CD14-positive monocyte (primary cell): ENCODE measurements around the gene ZNF335. TPM values are rescaled to one million over a fixed set of nuclear protein-coding genes. Genes with fewer than 3 reads are reported as not detected.
A peak's percentile ranks its signal among the peaks of the same experiment; 100 is the strongest.

Experiments used
- DNase-seq, 3 donors: peaks; one replicate each; pipeline ENCODE4 v3.0.0-alpha.2; 2011 to 2022
- H2AFZ ChIP-seq: 2 replicates; pipeline ENCODE4 v1.6.0; 2012; ENCODE audit warnings: mild to moderate bottlenecking, low read depth, low read length, inconsistent platforms; ENCODE audit not compliant: insufficient read depth, poor library complexity, severe bottlenecking
- H3K27ac ChIP-seq, 2 donors: 1 replicate in 1 of 2; 2 replicates in 1 of 2; pipeline ENCODE4 v1.5.1; 2012 to 2013; ENCODE audit warnings: low read length in 2 of 2, control low read depth in 1 of 2, inconsistent platforms in 1 of 2, low read depth in 1 of 2, mild to moderate bottlenecking in 1 of 2
- H3K27me3 ChIP-seq, 2 donors: one replicate each; pipeline versions ENCODE4 v1.6.0 to v1.6.1; 2011 to 2013; ENCODE audit warnings: low read length in 2 of 2; ENCODE audit not compliant: control insufficient read depth in 2 of 2, insufficient read depth in 2 of 2
- H3K36me3 ChIP-seq, 2 donors: replicated peaks in 1 of 2; 1 replicate in 1 of 2; 2 replicates in 1 of 2; pipeline versions ENCODE4 v1.5.1 to v1.6.1; 2012 to 2013; ENCODE audit warnings: low read length in 2 of 2, control low read depth in 1 of 2, inconsistent platforms in 1 of 2, mild to moderate bottlenecking in 1 of 2; ENCODE audit not compliant: insufficient read depth in 2 of 2, control insufficient read depth in 1 of 2
- H3K4me1 ChIP-seq, 2 donors: 1 replicate in 1 of 2; 2 replicates in 1 of 2; pipeline versions ENCODE4 v1.5.1 to v1.6.1; 2012 to 2013; ENCODE audit warnings: low read length in 2 of 2, control low read depth in 1 of 2, inconsistent platforms in 1 of 2, mild to moderate bottlenecking in 1 of 2, moderate library complexity in 1 of 2; ENCODE audit not compliant: insufficient read depth in 2 of 2, control insufficient read depth in 1 of 2
- H3K4me2 ChIP-seq: replicated peaks from 2 replicates; pipeline ENCODE3; 2012; ENCODE audit warnings: low read length, moderate library complexity, mild to moderate bottlenecking; ENCODE audit not compliant: poor library complexity, severe bottlenecking; ENCODE audit errors: extremely low read depth
- H3K4me3 ChIP-seq, 3 experiments: fragments of 200-600 bp in 1 of 3; sonication (generic) in 1 of 3; replicated peaks in 1 of 3; 1 replicate in 2 of 3; 2 replicates in 1 of 3; pipeline ENCODE4 v1.5.1; 2011 to 2013; ENCODE audit warnings: low read length in 3 of 3, mild to moderate bottlenecking in 3 of 3, control low read depth in 2 of 3, low read depth in 2 of 3, inconsistent platforms in 1 of 3, moderate library complexity in 1 of 3
- H3K79me2 ChIP-seq: 2 replicates; pipeline ENCODE4 v1.6.0; 2012; ENCODE audit warnings: mild to moderate bottlenecking, control low read depth, inconsistent platforms, low read length, moderate library complexity; ENCODE audit not compliant: insufficient read depth
- H3K9ac ChIP-seq: 2 replicates; pipeline ENCODE4 v1.6.0; 2017; ENCODE audit warnings: low read length, mild to moderate bottlenecking; ENCODE audit not compliant: insufficient read depth, poor library complexity, severe bottlenecking
- H3K9me3 ChIP-seq, 2 donors: replicated peaks in 1 of 2; 1 replicate in 1 of 2; 2 replicates in 1 of 2; pipeline versions ENCODE4 v1.5.1 to v1.6.1; 2012 to 2013; ENCODE audit warnings: low read length in 2 of 2, control low read depth in 1 of 2; ENCODE audit not compliant: control insufficient read depth in 1 of 2, insufficient read depth in 1 of 2
- H4K20me1 ChIP-seq: 2 replicates; pipeline ENCODE4 v1.6.0; 2012; ENCODE audit warnings: mild to moderate bottlenecking, low read length, control low read depth, moderate library complexity; ENCODE audit not compliant: insufficient read depth
- H3K27ac Mint-ChIP-seq, 7 donors: one replicate each; pipeline ENCODE4 v1.8.0; 2020; ENCODE audit warnings: mild to moderate bottlenecking in 7 of 7, mixed read lengths in 7 of 7, moderate library complexity in 6 of 7, inconsistent platforms in 2 of 7
- H3K27me3 Mint-ChIP-seq, 3 donors: one replicate each; pipeline ENCODE4 v1.8.0; 2021 to 2022; ENCODE audit warnings: low read depth in 3 of 3, mild to moderate bottlenecking in 3 of 3, mixed read lengths in 3 of 3, moderate library complexity in 3 of 3, inconsistent platforms in 1 of 3
- H3K36me3 Mint-ChIP-seq, 2 donors: one replicate each; pipeline ENCODE4 v1.8.0; 2020; ENCODE audit warnings: mixed read lengths in 2 of 2, inconsistent platforms in 1 of 2, mild to moderate bottlenecking in 1 of 2
- H3K4me1 Mint-ChIP-seq: one replicate; pipeline ENCODE4 v1.8.0; 2020; ENCODE audit warnings: mild to moderate bottlenecking, mixed read lengths
- H3K4me3 Mint-ChIP-seq, 2 donors: one replicate each; pipeline ENCODE4 v1.8.0; 2020; ENCODE audit warnings: mild to moderate bottlenecking in 2 of 2, mixed read lengths in 2 of 2, moderate library complexity in 1 of 2
- H3K9me3 Mint-ChIP-seq, 7 donors: one replicate each; pipeline ENCODE4 v1.8.0; 2020 to 2022; ENCODE audit warnings: mixed read lengths in 7 of 7, mild to moderate bottlenecking in 6 of 7, moderate library complexity in 6 of 7, inconsistent platforms in 2 of 7
- WGBS: methylation state at CpG from one replicate; pipeline ENCODE4 v1.1.5; 2013; ENCODE audit warnings: missing lambda C conversion rate; ENCODE audit not compliant: insufficient coverage; 5-methylcytosine and 5-hydroxymethylcytosine counted together
- intact Hi-C, 2 donors: fragments of 100-400 bp; cut with micrococcal nuclease; formaldehyde crosslinking; loops; one replicate each; pipeline versions ENCODE4 v1.15.0 to v1.15.1; 2023
- polyA plus RNA-seq, 3 donors: library from polyadenylated mRNA; depleted of rRNA in 1 of 3; unstranded in 2 of 3; stranded (reverse) in 1 of 3; fragments of 300-500 nt in 2 of 3; fragments of >200 nt in 1 of 3; fragmentation: Illumina TruSeq in 2 of 3; gene quantifications; 1 replicate in 2 of 3; 2 replicates in 1 of 3; pipeline ENCODE4 v1.2.3, GENCODE V29; 2012 to 2021
- TF ChIP-seq, protein P1 (sequence below): fragments of 200-600 bp; IDR thresholded peaks from one replicate; pipeline ENCODE4 v1.8.0; 2022; ENCODE audit warnings: antibody characterized with exemption, mild to moderate bottlenecking

ZNF335 gene
- polyA plus RNA-seq, 3 donors, result 2.7 to 39.6 (median 3.1) TPM

GRCh38 chr20:45934586-45935415 lies 37.2 kb downstream of the ZNF335 start, which contains the start of gene PCIF1:
TSS of gene PCIF1 (plus strand) at chr20:45934683. CDS start at chr20:45939000, 4,317 bp downstream.
- peak within 1 kb of the TSS; percentile 94 for H2AFZ ChIP-seq
- Mint-ChIP-seq H3K9me3 (peaks cover 0 to 2% (median 0%) of the 10 kb centered on the region in 7 donors), H3K27ac (peak within 1 kb of the TSS; percentile 96 to 99 (median 97)), H3K4me1 (peaks cover 15% of the 10 kb centered on the region), H3K4me3 (peak within 1 kb of the TSS; percentile 96 to 99), H3K36me3 (peaks cover 27 to 41% of the 10 kb centered on the region in 2 donors), H3K27me3 (no peaks in the 10 kb centered on the region)
- H3K27me3 ChIP-seq, result no peaks in the 10 kb centered on the region
- H3K36me3 ChIP-seq, result peaks cover 28 to 31% of the 10 kb centered on the region in 2 donors
- H4K20me1 ChIP-seq, result peaks cover 36% of the 10 kb centered on the region
- peak within 1 kb of the TSS; percentile 96 for H3K4me2 ChIP-seq
- DNase-seq, result peak; percentile 97 to 98 (median 97)
- peak within 1 kb of the TSS; percentile 95 for H3K27ac ChIP-seq
- no peaks in the 10 kb centered on the region for H3K9me3 ChIP-seq
- H3K4me1 ChIP-seq, result peaks cover 16 to 21% of the 10 kb centered on the region in 2 donors
- peaks cover 57% of the 10 kb centered on the region for H3K79me2 ChIP-seq
- intact Hi-C loops, result loop anchor here (1.0 to 10.0 kb wide), 8 partner anchors 24 to 130 kb away; partner anchors contain the start of genes ZNF335 (in 2 of the 2), CTSA (in 1 of the 2), NEURL2 (in 1 of the 2) and SPATA25 (in 1 of the 2)
- peak within 1 kb of the TSS; percentile 99 for H3K9ac ChIP-seq
- WGBS, result under 1% methylated on average over 62 of the region's 102 CpGs
- peak within 1 kb of the TSS; percentile 98 to 100 (median 98) for H3K4me3 ChIP-seq
- TF ChIP-seq, protein P1, sequence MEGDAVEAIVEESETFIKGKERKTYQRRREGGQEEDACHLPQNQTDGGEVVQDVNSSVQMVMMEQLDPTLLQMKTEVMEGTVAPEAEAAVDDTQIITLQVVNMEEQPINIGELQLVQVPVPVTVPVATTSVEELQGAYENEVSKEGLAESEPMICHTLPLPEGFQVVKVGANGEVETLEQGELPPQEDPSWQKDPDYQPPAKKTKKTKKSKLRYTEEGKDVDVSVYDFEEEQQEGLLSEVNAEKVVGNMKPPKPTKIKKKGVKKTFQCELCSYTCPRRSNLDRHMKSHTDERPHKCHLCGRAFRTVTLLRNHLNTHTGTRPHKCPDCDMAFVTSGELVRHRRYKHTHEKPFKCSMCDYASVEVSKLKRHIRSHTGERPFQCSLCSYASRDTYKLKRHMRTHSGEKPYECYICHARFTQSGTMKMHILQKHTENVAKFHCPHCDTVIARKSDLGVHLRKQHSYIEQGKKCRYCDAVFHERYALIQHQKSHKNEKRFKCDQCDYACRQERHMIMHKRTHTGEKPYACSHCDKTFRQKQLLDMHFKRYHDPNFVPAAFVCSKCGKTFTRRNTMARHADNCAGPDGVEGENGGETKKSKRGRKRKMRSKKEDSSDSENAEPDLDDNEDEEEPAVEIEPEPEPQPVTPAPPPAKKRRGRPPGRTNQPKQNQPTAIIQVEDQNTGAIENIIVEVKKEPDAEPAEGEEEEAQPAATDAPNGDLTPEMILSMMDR, result no peak

- peak; percentile 34 to 49 (median 37) for DNase-seq
- H3K4me2 ChIP-seq, result peak overlapping the region; percentile 96
- H3K79me2 ChIP-seq, result peaks cover 57% of the 10 kb centered on the region
- peak overlapping the region; percentile 95 for H3K27ac ChIP-seq
- H3K9me3 Mint-ChIP-seq, result peaks cover 0 to 2% (median 0%) of the 10 kb centered on the region in 7 donors
- under 1% methylated on average over 31 of the region's 34 CpGs for WGBS
- no peaks in the 10 kb centered on the region for H3K27me3 ChIP-seq
- peak overlapping the region; percentile 96 to 99 (median 96) for H3K27ac Mint-ChIP-seq
- intact Hi-C loops, result loop anchor here (1.0 to 10.0 kb wide), 8 partner anchors 23 to 129 kb away; partner anchors contain the start of genes ZNF335 (in 2 of the 2), CTSA (in 1 of the 2), NEURL2 (in 1 of the 2) and SPATA25 (in 1 of the 2)
- no peaks in the 10 kb centered on the region for H3K9me3 ChIP-seq
- H2AFZ ChIP-seq, result peak overlapping the region; percentile 94
- TF ChIP-seq, protein P1, result no peak
- peaks cover 20 to 34% of the 10 kb centered on the region in 2 donors for H3K36me3 Mint-ChIP-seq
- H3K4me3 ChIP-seq, result peak overlapping the region; percentile 82 to 100 (median 98)
- H3K4me1 Mint-ChIP-seq, result peaks cover 15% of the 10 kb centered on the region
- peaks cover 16 to 21% of the 10 kb centered on the region in 2 donors for H3K4me1 ChIP-seq
- peaks cover 21 to 24% of the 10 kb centered on the region in 2 donors for H3K36me3 ChIP-seq
- peak overlapping the region; percentile 96 to 99 for H3K4me3 Mint-ChIP-seq
- no peaks in the 10 kb centered on the region for H3K27me3 Mint-ChIP-seq
- H4K20me1 ChIP-seq, result peaks cover 36% of the 10 kb centered on the region
- H3K9ac ChIP-seq, result peak overlapping the region; percentile 99
These were observed 37.9 kb downstream of the ZNF335 start for GRCh38 chr20:45934046-45934585.
